ENCODE data around the gene PIGR.

GRCh38 chr1:206944703-206945102, 1.6 kb downstream of the PIGR start:
- TF ChIP-seq CTCF (IDR thresholded peaks at IDR 0.05) (no peak), POLR2A (IDR thresholded peaks at IDR 0.05) (no peak), EP300 (IDR thresholded peaks at IDR 0.05) (no peak)

Measured in ovary (tissue), 3 donors.